ENCODE measurements around the gene CCDC57.

CCDC57 gene

GRCh38 chr17:82235775-82236141 lies 23.1 kb upstream of the CCDC57 start:
- DNase-seq (ENCODE audit: low read depth, low spot score) = no peak

GRCh38 chr17:82235056-82235774 lies 22.6 kb upstream of the CCDC57 start:
- no peak for DNase-seq (ENCODE audit: low read depth, low spot score)

- no peak for DNase-seq (ENCODE audit: low read depth, low spot score)
These were observed 21.8 kb upstream of the CCDC57 start for GRCh38 chr17:82234211-82235055.

GRCh38 chr17:82232876-82233785 lies 20.5 kb upstream of the CCDC57 start:
- no peak for DNase-seq (ENCODE audit: low read depth, low spot score)

GRCh38 chr17:82232322-82232820 lies 19.7 kb upstream of the CCDC57 start:
- DNase-seq (ENCODE audit: low read depth, low spot score) = no peak

GRCh38 chr17:82231562-82232321 lies 19.1 kb upstream of the CCDC57 start:
- DNase-seq (ENCODE audit: low read depth, low spot score) = no peak

GRCh38 chr17:82231312-82231561 lies 18.6 kb upstream of the CCDC57 start:
- no peak for DNase-seq (ENCODE audit: low read depth, low spot score)

- DNase-seq (ENCODE audit: low read depth, low spot score) = peak; percentile 21
These were observed 18.1 kb upstream of the CCDC57 start for GRCh38 chr17:82230609-82231311.

GRCh38 chr17:82229698-82230608 lies 17.3 kb upstream of the CCDC57 start:
- DNase-seq (ENCODE audit: low read depth, low spot score) = no peak

GRCh38 chr17:82228842-82229697 lies 16.4 kb upstream of the CCDC57 start, which contains the start of gene SLC16A3:
Gene SLC16A3, plus strand, starts transcription at chr17:82229042. Its CDS starts 6,967 bp downstream, at chr17:82236009.
- no peak for DNase-seq (ENCODE audit: low read depth, low spot score)

GRCh38 chr17:82228278-82228841 lies 15.7 kb upstream of the CCDC57 start:
- no peak for DNase-seq (ENCODE audit: low read depth, low spot score)

- no peak for DNase-seq (ENCODE audit: low read depth, low spot score)
These were observed 15.1 kb upstream of the CCDC57 start for GRCh38 chr17:82227629-82228277.

GRCh38 chr17:82226809-82227628 lies 14.4 kb upstream of the CCDC57 start:
- DNase-seq (ENCODE audit: low read depth, low spot score) = no peak

GRCh38 chr17:82226146-82226808 lies 13.6 kb upstream of the CCDC57 start:
- no peak for DNase-seq (ENCODE audit: low read depth, low spot score)

GRCh38 chr17:82225368-82226029 lies 12.9 kb upstream of the CCDC57 start:
- DNase-seq (ENCODE audit: low read depth, low spot score) = no peak

- no peak for DNase-seq (ENCODE audit: low read depth, low spot score)
These were observed 12.0 kb upstream of the CCDC57 start for GRCh38 chr17:82224666-82225065.

All from activated naive CD8-positive, alpha-beta T cell treated with anti-CD3 and anti-CD28 coated beads, Interleukin-2, amount 50 U/mL, for 16 hours (primary cell).